Activated CD8-positive, alpha-beta memory T cell treated with anti-CD3 and anti-CD28 coated beads, Interleukin-2, amount 50 U/mL, for 48 hours (primary cell): Measurements from ENCODE around the gene SLC26A2.
"Not testable (repeated sequence)": the region's sequence is repeated elsewhere in the genome, so short reads cannot be mapped to it uniquely, and the experiment has no call there.

ENCODE experiments used
- DNase-seq: peaks from one replicate; pipeline ENCODE4 v3.0.0-alpha.2; 2020

Gene SLC26A2

DNA sequence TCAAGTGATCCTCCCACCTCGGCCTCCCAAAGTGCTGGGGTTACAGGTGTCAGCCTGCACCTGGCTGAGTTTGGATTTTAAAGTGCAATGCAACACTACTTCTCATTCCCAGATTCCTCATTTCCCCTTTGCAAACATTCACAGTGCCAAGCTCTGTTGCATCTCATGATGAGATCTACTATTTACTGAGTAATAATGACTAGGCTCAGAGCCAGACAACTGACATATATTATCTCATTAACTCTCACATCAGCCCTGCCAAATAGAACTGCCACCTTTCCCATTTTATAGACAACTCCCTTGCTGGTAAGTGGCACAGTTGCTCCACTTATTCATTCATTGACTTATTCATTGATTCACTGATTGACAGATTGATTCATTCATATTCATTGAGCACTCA is 22.9 kb upstream of the SLC26A2 start:
- DNase-seq = no peak

DNA sequence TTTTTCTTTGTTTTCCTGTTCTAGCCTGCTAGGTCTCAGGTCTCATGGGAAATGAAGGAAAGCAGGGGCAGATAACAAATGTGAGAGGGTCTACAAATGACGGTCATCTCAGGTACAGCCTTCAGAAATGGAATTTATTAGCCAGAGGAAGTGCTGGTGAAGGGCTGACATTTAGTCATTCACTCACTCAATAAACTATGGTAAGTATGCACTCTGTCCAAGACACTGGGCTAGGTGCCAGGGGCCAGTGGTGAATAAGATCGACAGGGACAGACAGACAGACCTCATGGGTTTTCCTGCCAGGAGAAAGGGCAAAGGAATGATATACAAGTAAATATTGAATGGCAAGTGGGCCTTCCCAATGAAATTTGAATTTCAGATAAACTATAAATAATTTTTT is 22.3 kb upstream of the SLC26A2 start:
- DNase-seq = no peak

DNA sequence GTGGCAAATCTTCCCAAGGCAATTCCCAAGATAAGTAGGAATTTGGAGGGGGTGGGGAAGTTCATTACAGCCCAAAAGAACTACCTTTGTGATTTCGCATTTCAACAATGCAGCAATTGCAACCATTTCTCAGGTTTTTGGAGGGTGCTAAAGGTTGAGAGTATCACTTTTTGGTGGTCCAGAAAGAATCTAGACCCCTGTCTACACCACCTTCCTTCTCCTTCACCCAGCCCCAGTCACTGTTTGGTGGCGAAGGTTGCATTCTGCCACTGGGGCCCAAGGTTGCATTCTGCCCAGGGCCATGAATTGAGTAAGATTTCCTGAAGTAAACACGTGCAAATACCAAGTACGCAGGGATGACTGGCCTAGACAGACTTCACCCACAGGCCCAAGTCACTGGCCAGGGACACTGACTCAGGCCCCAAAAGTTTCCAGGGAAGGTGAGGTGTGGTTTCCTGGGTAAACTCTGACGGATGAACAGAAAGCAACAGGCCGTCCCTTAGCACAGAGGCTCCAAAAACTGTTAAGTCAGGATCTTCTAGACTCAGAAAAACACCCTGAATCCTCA is 21.7 kb upstream of the SLC26A2 start:
- DNase-seq = no peak

DNA sequence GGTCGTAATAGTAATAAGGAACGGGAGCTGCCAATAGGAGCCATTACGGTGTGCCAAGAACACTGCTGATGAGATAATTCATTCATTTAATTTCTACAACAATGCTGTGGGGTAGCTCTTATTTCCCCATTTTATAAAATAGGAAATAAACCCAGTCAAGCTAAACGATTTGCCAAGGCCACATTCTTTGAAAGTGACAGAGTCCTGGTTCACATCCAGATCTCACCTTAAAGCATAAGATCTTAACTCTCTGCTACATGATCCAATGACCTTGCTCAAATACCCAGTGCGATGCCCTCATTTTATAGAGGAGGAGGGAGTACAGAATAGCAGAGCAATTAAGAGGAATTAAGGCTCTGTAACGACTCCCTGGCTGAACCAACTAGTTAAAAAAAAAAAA is 21.0 kb upstream of the SLC26A2 start:
- no peak for DNase-seq

DNA sequence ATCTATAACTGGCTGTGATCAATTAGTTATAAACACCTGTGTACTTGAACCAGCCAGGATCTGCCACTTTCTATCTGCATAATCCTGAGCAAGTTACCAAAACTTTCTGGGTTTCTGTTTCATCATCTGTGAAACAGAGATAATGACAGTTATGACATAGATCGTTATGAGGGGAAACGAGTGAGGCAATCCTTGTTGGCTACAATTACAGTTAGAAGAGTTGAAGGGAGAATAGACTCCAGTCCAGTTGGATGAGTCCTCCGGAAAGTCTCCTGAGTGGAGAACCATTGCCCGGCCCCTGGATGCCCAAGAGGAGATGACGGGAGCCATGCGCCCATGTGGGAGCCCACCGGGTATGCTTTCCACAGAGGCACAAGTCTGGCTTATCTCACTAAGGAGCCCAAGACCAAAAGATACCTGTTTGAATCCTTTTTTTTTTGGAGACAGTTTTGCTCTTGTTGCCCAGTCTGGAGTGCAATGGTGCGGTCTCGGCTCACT is 20.4 kb upstream of the SLC26A2 start:
- no peak for DNase-seq

DNA sequence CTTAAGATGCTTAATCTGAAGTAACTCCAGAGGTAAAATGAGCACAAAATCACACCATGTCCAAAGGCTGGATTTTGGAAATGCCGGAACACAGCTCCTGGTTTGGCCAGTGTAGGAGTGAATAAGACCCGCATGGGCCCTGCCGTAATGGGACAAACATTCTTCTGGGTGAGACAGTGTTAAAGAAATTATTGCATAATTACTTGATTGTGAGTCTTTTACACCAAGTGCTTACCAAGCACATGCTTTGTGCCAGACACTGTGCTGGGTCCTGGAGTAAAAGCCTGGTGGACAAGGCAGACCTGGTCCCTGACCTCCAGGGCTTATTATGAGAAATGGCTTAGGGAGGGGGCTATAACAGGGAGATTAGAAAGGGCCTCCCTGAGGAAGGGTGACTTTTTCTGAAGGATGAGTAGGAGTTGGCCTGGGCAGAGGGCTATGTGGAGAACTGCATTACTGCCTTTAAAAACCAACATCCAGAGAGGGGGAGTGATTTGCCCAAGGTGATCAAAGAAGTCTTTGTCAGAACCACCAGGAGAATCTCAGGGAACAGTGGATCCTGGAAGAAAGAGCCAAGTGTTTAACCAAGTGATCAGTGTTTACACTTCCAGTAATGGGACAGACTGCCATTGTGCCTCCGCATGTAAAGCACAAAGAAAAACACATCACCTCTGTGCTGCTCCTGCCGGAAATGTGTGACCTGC is 19.5 kb upstream of the SLC26A2 start:
- DNase-seq = no peak

DNA sequence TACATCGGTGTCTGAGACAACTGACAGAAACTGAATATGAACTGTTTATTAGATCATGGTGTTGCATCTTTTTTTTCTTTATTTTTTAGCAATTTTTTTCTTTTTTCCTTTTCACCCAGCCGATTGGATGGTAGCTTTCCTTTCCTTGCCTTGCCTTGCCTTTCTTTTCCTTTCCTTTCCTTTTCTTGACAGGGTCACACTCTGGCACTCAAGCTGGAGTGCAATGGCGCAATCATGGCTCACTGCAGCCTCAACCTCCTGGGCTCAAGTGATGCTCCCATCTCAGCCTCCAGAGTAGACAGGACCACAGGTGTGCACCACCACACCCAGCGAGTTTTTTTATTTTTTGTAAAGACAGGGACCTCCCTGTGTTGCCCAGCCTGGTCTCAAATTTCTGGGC is 18.8 kb upstream of the SLC26A2 start:
- DNase-seq = no peak

DNA sequence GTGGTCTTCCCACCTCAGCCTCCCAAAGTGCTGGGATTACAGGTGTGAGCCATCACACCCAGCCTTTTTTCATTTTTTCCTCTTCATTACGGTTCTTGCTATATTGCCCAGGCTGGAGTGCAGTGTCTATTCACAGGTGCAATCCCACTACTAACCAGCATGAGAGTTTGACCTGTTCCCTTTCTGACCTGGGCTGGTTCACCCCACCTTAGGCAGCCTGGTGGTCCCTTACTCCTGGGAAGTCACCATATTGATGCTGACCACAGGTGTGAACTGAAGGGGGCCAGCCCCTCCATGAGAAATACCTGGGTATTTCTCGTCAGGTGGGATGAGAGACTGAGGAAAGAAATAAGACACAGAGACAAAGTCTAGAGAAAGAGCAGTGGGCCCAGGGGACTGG is 18.4 kb upstream of the SLC26A2 start:
- DNase-seq = no peak

DNA sequence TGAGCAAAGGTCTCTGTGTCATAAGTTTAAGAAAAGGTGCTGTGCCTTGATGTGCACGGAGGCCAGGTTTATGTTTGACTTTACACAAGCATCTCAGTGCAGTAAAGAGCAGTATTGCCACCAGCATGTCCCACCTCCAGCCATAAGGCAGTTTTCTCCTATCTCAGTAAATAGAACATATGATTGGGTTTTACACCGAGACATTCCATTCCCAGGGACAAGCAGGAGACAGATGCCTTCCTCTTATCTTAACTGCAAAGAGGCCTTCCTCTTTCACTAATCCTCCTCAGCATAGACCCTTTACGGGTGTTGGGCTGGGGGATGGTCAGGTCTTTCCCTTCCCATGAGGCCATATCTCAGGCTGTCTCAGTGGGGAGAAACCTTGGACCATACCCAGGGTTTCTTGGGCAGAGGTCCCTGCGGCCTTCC is 17.8 kb upstream of the SLC26A2 start:
- DNase-seq = not testable (repeated sequence)

DNA sequence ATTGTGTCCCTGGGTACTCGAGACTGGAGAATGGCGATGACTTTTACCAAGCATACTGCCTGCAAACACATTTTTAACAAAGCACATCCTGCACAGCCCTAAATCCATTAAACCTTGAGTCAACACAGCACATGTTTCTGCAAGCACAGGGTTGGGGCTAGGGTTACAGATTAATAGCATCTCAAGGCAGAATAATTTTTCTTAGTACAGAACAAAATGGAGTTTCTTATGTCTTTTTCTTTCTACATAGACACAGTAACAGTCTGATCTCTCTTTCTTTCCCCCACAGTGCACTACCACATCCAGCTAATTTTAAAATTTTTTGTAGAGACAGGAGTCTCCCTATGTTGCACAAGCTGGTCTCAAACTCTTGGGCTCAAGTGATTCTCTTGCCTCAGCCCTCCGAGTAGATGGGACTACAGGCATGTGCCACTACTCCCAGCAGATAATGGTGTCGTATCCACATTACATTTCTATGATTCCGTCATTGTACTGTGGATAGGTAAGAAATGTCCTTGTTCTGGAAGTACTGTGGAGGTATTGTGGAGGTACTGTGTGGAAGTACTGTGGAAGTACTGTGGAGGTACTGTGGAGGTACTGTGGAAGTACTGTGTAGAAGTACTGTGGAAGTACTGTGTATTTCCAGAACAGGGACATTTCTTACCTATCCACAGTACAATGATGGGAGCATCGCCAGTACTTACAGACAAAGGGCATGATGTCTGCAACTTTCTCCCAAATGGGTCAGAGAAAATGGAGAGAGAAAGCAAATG is 17.2 kb upstream of the SLC26A2 start:
- DNase-seq = not testable (repeated sequence)

DNA sequence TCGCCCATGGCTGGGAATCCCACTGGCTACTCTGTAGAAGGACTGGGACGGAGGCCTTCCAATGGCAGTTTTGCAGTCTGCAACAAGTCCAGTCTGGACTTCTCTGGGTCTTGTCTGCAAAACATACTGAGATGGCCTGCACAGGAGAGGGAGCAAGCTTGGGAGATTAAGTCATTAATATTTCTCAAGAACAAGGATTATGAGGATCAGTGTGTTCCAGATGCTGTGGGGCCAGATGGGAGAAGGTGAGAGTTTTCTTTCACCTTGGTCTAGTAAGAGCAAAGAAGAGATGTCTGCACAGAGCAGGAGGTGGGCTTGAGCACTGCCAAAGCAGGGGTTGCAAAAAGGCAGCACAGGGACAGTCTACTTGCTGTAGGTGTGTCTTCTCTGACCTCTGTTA is 15.9 kb upstream of the SLC26A2 start, which contains the start of gene PDE6A:
TSS of gene PDE6A (minus strand) at position 128 of the 400 bp plus-strand sequence. CDS start at position 8, 120 bp downstream.
- DNase-seq = no peak

DNA sequence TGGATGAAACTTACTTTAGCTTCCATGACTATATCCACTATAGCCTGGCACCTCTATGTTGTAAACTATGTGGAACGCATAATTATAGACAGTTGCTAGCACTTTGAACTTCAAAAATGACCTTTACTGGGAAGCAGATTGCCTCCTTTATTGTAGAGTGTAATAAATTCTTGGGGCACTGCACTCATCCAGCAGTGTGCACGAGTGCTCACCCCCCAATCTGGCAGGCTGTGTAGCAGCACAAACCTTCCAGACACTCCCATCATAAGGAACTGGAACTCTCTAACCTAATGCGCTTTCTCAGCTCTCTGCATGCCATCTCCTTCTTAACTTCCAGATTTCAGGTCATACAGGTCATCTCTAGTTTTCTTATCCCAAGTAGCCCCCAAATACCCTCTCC is 14.4 kb upstream of the SLC26A2 start:
- DNase-seq = no peak

DNA sequence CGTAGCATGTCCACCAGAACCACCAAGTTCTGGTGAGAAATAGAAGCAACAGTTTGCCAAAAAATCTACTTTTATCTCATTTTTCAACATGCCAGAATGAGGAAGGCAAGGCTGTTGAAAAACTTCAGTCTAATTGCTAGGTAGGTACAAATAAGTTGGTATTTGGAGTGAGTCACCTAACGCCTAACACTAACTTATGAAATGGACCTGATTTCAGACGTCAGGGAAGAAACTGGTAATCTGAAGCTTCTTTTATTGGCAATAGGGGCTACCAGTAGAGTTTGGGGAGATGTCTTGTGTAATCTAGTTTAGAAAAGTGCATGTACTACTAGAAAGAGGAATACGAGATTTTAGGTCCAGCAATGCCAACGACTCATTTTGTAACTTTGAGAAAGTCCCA is 11.6 kb upstream of the SLC26A2 start:
- no peak for DNase-seq

DNA sequence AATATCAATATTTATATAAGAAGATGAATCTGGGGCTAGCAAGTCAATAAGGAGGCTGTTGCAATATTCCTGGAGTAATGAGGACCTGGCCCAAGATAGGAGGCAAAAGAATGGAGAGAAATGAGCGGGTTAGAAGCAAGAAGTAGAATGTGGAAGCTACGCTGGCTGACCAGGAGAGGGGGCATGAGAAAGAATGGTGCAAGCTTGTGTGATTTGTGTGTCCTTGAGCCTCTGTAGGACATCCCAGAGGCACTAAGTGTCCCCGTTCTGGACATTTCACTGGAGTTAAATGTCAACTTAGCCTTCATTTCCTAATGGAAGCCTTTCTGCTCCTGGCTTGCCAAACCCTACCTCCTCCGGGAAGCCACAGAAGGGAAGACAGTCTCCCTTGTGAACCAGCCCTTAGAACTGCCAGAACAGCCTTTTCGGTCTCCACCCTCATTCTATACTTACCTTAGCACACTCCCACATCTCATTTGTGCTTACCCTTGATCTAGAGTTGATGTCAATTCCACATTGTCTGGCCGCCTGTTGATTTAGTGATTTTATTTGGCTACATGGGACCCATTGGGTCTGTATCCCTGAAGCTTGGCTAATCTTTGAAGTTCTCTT is 9.3 kb upstream of the SLC26A2 start:
- DNase-seq = no peak

DNA sequence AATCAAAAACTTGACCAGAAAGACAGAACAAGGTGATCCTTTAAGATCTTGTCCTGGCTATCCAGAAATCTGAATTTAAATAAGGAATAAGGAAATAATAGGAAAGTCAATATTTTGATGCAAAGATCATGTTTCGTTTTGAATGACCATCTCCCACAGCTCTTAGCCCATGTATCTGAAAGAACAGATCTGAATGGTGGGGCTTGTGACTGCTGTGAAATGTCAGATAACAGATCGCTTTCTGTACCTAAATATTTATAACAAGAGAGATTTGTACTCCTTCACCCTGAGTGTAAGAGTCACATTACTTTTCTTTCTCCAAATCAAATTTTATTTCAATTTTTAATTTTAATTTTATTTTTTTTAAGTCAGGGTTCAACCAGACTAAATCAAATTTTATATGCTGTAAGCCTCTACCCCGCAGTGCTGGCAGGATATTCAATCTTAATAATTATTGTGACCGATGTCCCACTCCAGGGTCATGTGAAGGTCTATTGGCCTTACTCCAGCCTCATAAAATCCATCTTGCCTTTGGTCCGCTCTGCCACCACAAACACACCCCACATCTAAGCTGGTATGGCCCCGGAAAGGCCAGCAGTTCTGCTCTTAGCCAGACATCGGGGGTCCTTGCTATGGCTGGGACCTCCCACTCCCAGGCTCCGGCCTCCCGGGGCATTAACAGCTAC is 7.0 kb upstream of the SLC26A2 start:
- DNase-seq = no peak

DNA sequence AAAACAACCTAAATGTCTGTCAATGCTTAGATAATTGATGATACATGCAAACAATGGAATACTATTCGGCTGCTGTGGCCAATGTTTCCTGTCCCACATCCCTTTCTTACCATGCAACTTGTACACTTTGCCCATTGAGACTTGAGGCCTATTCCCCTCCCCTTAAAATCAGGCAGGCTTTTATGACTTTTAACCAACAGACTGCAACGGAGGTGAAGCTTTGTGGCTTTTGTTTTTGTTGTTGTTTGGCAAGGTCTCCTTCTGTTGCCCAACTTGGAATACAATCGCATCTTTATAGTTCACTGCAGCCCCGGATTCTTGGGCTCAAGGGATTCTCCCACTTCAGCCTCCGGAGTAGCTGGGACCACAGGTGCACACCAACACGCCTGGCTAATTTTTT is 5.8 kb upstream of the SLC26A2 start:
- no peak for DNase-seq

DNA sequence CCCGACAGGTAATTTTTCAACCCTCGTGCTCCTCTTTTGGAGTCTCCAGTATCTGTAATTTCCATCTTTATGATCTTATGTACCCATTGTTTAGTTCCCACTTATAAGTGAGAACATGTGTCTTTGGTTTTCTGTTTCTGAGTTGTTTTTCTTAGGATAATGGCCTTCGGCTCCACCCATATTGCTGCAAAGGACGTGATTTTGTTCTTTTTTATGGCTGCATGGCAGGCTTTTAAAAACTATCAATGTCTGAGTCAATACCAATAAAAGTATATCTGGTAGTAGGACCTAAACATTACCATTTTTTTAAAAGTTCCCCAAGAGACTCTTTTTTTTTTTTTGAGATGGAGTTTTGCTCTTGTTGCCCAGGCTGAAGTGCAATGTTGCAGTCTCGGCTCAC is 3.9 kb upstream of the SLC26A2 start:
- no peak for DNase-seq

DNA sequence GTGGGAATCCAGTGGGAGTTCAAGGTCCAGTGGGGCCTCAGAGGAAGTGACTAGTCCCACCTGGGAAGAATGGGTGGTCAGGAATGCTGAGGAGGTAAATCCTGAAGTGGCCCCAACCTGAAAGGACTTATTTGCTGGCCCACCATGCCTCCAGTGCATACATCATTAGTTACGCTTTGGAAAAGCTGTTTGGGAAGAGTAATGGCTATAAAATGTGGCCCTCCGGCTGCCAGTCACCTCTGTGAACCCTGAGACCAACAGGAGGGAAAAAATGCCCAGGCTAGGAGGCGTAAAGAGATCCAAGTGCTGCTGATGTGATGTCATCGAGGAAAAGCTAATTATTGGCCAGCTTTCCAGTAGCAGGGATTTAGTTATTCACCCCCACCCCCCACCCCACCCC is 2.7 kb upstream of the SLC26A2 start:
- DNase-seq = no peak

DNA sequence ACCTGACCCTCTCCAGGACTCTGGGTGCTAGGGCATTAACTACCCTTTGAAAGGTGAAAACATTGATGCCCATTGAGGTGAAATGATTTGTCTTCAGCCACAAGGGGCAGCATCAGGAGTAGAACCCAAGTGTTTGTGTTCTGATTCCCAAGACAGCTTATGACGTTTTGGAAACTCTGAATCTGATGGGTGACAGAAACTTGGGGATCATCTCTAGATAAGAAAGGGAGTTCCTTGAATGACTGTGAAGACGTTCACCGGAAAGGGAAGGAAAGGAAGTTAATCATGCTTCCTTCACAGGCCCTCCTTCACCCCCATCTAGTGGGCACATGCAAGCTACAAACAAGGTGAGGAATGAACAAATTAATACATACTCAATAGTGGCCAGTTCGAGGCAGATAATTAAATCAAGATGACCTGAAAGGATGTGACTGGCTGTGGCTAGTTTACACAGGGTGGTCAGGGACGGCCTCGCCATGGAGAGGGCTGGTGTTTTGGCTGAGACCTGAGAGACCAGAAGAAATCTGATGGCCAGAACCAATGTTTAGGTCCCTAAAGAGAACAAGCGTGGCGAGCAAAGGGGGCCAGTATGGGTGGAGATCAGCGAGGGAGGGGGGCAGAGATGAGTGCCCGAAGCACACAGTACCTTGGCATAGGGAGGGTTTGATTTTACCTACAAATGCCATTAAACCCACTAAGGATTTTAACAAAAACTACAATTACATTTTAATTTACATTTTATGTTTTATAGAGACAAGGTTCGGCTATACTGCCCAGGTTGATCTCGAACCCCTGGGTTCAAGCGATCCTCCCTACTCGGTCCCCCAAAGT is 937 bp upstream of the SLC26A2 start:
- peak; percentile 62 for DNase-seq

DNA sequence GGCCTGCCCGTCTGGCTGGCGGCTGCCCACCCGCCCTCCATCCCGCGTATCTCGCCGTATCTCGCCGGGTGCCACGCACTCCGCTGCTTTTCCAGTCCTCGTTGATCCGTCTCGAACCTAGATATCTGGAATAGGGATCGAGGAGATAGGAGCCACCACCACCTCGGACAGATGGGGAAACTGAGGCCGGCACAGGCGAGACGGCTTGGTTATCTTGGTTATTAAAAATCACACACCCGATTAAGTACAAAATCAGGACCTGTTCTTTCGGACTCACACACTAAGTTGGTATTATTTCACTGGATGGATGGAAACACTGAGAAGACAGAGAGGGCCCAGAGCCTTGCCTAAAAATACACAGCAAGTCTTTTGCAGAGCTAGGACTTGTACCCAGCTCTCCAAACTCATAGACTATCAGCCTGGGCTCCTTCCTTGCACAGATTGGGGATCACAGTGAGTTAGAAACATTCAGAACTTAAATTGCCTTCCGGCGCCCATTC is 678 bp downstream of the SLC26A2 start:
- DNase-seq = no peak

DNA sequence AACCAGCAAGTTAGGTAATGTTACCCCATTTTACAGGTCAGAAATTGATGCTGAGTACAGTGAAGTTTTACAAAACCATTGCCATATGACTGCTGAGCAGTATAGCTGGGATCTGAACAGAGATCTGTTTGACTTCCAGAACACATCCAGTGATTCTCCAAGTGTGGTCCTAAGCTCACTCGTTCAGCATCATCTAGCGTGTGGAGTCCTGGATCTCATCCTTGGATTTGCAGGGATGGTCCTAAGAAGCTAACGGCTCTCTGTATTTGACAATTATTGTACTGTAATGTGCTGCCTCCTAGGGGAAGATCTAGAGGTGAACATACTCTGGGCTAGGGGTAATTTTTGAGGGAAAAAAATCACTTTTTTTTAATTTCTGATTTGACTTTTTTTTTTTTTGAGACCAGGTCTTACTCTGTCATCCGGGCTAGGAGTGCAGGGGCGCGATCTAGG is 1.4 kb downstream of the SLC26A2 start:
- DNase-seq = no peak
